NCI-H460 (cell line): ENCODE data around the gene STRN3. TPM values are rescaled to one million over a fixed set of nuclear protein-coding genes. Genes with fewer than 3 reads are reported as not detected.
A peak's percentile ranks its signal among the peaks of the same experiment; 100 is the strongest.
"Not testable (repeated sequence)": the region's sequence is repeated elsewhere in the genome, so short reads cannot be mapped to it uniquely, and the experiment has no call there.

ENCODE experiments used
- DNase-seq: peaks from one replicate; pipeline ENCODE4 v3.0.0-alpha.2; 2016; ENCODE audit warnings: low read depth; ENCODE audit errors: extremely low read depth
- total RNA-seq: library from RNA; depleted of rRNA; stranded (reverse); fragments of >200 nt; shearing (Covaris generic); gene quantifications from 2 replicates; pipeline ENCODE4 v1.2.3, GENCODE V29; 2014

The STRN3 gene
- total RNA-seq, 1 experiment from 2014 or later: 45.9 TPM

DNA sequence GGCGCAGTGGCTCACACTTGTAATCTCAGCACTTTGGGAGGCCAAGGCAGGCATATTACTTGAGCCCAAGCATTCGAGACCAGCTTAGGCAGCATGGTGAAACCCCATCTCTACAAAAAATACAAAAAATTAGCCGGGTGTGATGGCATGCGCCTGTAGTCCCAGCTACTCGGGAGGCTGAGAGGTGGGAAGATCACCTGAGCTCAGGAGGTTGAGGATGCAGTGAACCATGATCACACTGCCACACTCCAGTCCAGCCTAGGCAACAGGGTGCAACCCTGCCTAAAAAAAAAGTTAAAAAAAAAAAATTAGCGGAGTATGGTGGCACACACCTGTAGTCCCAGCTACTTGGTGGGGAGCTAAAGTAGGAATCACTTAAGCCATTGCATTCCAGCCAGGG is 22.2 kb downstream of the STRN3 start:
- DNase-seq: not testable (repeated sequence)

DNA sequence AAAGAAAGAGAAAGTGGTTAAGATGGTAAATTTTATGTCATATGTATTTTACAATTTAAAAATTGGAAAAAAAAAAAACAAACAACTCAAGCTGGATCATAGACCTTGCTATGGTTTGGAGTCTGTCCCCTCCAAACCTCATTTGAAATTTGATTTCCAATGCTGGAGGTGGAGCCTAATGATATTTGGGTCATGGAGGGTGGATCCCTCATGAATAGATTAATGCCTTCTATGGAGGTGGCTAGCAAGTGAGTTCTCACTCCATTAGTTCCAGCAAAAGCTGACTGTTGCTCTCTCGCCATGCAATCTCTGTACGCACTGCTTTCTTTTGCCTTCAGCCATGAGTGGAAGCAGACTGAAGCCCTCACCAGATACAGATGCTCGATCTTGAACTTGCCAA is 22.9 kb downstream of the STRN3 start:
- DNase-seq: no peak

DNA sequence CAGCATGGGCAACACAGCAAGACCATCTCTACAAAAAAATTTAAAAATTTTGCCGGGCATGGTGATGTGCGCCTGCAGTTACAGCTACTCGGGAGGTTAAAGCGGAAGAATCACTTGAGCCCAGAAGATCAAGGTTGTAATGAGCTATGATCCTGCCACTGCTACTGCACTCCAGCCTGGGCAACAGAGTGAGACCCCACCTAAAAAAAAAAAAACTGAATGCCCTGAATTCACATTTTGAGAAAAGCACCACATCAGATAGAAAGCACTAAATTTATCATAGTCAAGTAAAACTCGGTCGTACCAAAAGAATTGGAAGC is 24.9 kb downstream of the STRN3 start:
- DNase-seq: no peak

GRCh38 chr14:31000629-31001338 is 25.4 kb downstream of the STRN3 start:
- DNase-seq: no peak

DNA sequence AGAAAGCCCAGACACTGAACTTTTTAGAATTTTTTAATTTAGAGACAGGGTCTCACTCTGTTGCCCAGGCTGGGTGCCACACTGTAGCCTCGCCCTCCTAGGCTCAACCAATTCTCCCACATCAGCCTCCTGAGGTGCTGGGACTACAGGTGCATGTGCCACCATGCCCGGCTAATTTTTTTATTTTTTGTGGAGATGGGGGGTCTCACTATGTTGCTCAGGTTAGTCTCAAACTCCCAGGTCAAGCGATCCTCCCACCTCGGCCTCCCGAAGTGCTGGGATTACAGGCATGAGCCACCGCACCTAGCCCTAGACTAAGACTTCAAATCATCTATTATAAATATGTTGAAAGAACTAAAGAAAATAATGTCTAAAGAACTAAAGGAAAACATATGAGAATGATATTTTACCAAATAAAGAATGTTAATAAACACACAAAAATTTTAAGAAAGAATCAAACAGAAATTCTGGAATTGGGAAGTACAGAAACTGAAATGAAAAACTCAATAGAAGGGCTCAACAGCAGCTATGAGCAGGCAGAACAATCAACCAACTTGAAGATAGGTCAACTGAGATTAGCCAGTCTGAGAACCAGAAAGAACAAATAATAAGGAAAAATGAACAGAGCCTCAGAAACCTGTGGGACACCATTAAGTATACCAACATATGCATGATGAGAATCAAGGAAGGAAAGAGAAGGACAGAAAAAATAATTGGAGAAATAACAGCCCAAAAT is 27.0 kb downstream of the STRN3 start:
- no peak for DNase-seq

GRCh38 chr14:30998100-30998706 is 28.0 kb downstream of the STRN3 start:
- no peak for DNase-seq

- no peak for DNase-seq
These were observed 29.1 kb downstream of the STRN3 start for GRCh38 chr14:30996892-30997659.

DNA sequence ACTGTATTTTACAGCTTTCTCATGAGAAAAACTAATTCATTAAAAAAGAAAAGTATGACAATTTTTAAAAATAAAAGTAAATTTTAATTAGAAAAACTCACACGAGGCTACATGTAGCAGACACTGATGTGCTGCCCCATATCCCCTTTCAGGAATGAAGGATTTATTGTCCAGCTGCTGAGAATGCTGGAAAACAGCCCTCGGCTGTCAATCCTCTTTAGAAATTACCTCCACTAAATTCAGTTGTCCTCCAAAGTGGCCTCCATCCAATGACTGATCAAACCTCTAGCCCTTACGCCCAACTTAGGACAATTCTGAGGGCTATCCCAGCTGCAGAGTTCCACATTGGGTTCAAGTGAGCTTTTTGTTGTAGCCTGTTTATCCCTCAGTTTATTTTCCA is 30.5 kb downstream of the STRN3 start:
- DNase-seq: no peak

GRCh38 chr14:30994681-30995620 is 31.2 kb downstream of the STRN3 start:
- DNase-seq: no peak

DNA sequence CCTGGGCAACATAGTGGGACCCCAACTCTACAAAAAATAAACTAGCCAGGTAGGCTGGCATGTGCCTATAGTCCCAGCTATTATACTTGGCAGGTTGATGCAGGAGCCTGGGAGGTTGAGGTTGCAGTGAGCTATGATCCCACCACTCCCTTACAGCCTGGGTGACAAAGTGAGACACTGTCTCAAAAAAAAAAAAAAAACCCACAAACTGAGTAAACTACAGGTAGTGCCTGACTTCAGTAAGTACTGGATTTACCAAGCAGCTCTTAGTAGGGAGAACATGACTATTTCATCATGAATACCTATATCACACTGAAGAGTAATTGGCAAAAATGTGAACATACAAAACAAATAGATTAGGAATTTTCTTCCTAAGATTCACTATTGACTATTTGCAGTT is 33.1 kb downstream of the STRN3 start:
- DNase-seq: no peak

GRCh38 chr14:30991408-30991807 is 34.8 kb downstream of the STRN3 start:
- no peak for DNase-seq

- DNase-seq: no peak
These were observed 35.4 kb downstream of the STRN3 start for GRCh38 chr14:30990770-30991169.

GRCh38 chr14:30988509-30988908 is 37.7 kb downstream of the STRN3 start:
- no peak for DNase-seq

GRCh38 chr14:30985796-30986195 is 40.4 kb downstream of the STRN3 start:
- DNase-seq: no peak

GRCh38 chr14:30983858-30984257 is 42.3 kb downstream of the STRN3 start:
- no peak for DNase-seq

GRCh38 chr14:30982533-30982932 is 43.6 kb downstream of the STRN3 start:
- DNase-seq: no peak

GRCh38 chr14:30980980-30981379 is 45.2 kb downstream of the STRN3 start:
- DNase-seq: no peak

GRCh38 chr14:30980106-30980704 is 46.0 kb downstream of the STRN3 start:
- DNase-seq: peak; percentile 72

- DNase-seq: no peak
These were observed 48.4 kb downstream of the STRN3 start for GRCh38 chr14:30977752-30978151.

GRCh38 chr14:30974628-30975027 is 51.6 kb downstream of the STRN3 start:
- peak; percentile 46 for DNase-seq
